ENCODE measurements around the gene FNBP1L. TPM values are rescaled to one million over a fixed set of nuclear protein-coding genes. Genes with fewer than 3 reads are reported as not detected.

FNBP1L gene
- total and polyA plus RNA-seq, 2 of the 8 experiments (the other 6 are each of a cell fraction or from before 2014, with no cell fraction given), result 48.9 to 95.9 TPM

DNA sequence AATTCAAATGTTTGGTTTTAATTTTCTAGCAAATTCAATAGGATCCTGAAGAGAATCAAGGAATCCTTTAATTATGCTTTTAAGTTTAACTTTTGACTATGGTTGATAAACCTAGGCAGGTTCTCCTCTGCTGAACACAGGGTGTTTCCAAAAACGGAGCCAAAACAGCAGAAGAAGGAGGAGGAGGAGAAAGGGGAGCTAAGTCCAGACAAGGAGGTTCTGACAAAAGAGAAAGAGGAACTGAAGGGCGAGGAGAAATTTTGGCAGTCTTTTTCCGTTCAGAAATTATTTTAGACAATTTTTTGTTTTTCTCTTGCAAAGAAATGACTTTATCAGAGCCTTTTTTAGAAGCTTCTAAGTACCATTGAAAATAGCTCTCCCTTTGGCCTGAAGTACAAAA is 33.2 kb upstream of the FNBP1L start (continued):
- TF ChIP-seq, protein P1, sequence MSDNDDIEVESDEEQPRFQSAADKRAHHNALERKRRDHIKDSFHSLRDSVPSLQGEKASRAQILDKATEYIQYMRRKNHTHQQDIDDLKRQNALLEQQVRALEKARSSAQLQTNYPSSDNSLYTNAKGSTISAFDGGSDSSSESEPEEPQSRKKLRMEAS (IDR thresholded peaks at IDR 0.05), result no peak

Measured in H1 (cell line).